ENCODE measurements around the gene NRG3. TPM values are rescaled to one million over a fixed set of nuclear protein-coding genes. Genes with fewer than 3 reads are reported as not detected.

The NRG3 gene
- total RNA-seq, 1 experiment from 2014 or later, result 0.08 TPM

- TF ChIP-seq POLR2AphosphoS5 (IDR thresholded peaks at IDR 0.05; ENCODE audit: low read depth, low read length) (no peak), SIN3A (IDR thresholded peaks at IDR 0.05; ENCODE audit: borderline replicate concordance, insufficient read depth, low read depth, low read length) (no peak), REST (IDR thresholded peaks at IDR 0.05; ENCODE audit: insufficient read depth in 1 of 2, low read depth in 2 of 2, low read length in 1 of 2) (no peak), TCF7L2 (IDR thresholded peaks at IDR 0.05; ENCODE audit: low read depth, low read length) (no peak), CTCF (IDR thresholded peaks at IDR 0.05) (no peak)
- Histone ChIP-seq H3K9me3 (ENCODE audit: control insufficient read depth, insufficient read depth, low read depth, low read length) (no peaks in the 10 kb centered on the region), H3K27me3 (ENCODE audit: control insufficient read depth, insufficient read depth, low read length) (no peaks in the 10 kb centered on the region), H3K27ac (ENCODE audit: low read length) (no peak overlapping the region), H3K36me3 (ENCODE audit: control insufficient read depth, insufficient read depth, low read length) (no peaks in the 10 kb centered on the region), H3K4me1 (ENCODE audit: control insufficient read depth, insufficient read depth, low read length) (no peaks in the 10 kb centered on the region), H3K4me3 (ENCODE audit: low read depth in 2 of 2, low read length in 2 of 2) (no peak overlapping the region)
- intact Hi-C loops (cut with micrococcal nuclease; ENCODE audit: unreplicated experiment) (no loop called here), in situ Hi-C loops (cut with HindIII; ENCODE audit: low pct_unique_long_range_greater_than_20kb, low sequenced_read_pairs) (no loop called here)
- CTCF ChIA-PET, result no interaction called here
- DNase-seq (ENCODE audit: low read depth, low spot score), result no peak
- POLR2A ChIA-PET, result no interaction called here
- no TSS peak for BruUV-seq (replicated peaks)
- no peak for ATAC-seq
Observed at GRCh38 chr10:82883603-82884002, 1008.6 kb downstream of the NRG3 start.

GRCh38 chr10:82887488-82887887, 1012.5 kb downstream of the NRG3 start:
- Histone ChIP-seq H3K36me3 (ENCODE audit: control insufficient read depth, insufficient read depth, low read length) (no peaks in the 10 kb centered on the region), H3K4me1 (ENCODE audit: control insufficient read depth, insufficient read depth, low read length) (no peaks in the 10 kb centered on the region), H3K9me3 (ENCODE audit: control insufficient read depth, insufficient read depth, low read depth, low read length) (no peaks in the 10 kb centered on the region), H3K27me3 (ENCODE audit: control insufficient read depth, insufficient read depth, low read length) (no peaks in the 10 kb centered on the region), H3K27ac (ENCODE audit: low read length) (no peak overlapping the region), H3K4me3 (ENCODE audit: low read depth in 2 of 2, low read length in 2 of 2) (no peak overlapping the region)
- ATAC-seq, result no peak
- CTCF ChIA-PET, result no interaction called here
- no TSS peak for BruUV-seq (replicated peaks)
- DNase-seq (ENCODE audit: low read depth, low spot score), result no peak
- TF ChIP-seq CTCF (IDR thresholded peaks at IDR 0.05) (no peak), TCF7L2 (IDR thresholded peaks at IDR 0.05; ENCODE audit: low read depth, low read length) (no peak), SIN3A (IDR thresholded peaks at IDR 0.05; ENCODE audit: borderline replicate concordance, insufficient read depth, low read depth, low read length) (no peak), REST (IDR thresholded peaks at IDR 0.05; ENCODE audit: insufficient read depth in 1 of 2, low read depth in 2 of 2, low read length in 1 of 2) (no peak), POLR2AphosphoS5 (IDR thresholded peaks at IDR 0.05; ENCODE audit: low read depth, low read length) (no peak)
- POLR2A ChIA-PET, result no interaction called here
- intact Hi-C loops (cut with micrococcal nuclease; ENCODE audit: unreplicated experiment), result no loop called here
- in situ Hi-C loops (cut with HindIII; ENCODE audit: low pct_unique_long_range_greater_than_20kb, low sequenced_read_pairs), result no loop called here

All from Panc1 (cell line).